GM21825 (cell line): ENCODE measurements around the gene TMEM132D.

Experiments used
- ATAC-seq: cut with Tn5 transposase; IDR thresholded peaks from one replicate; pipeline ENCODE4 v1.9.1; 2021; ENCODE audit warnings: mild to moderate bottlenecking, moderate library complexity; ENCODE audit not compliant: unreplicated experiment

Gene TMEM132D

GRCh38 chr12:129127771-129128170, 776.1 kb downstream of the TMEM132D start:
- ATAC-seq, result no peak

- no peak for ATAC-seq
Observed at GRCh38 chr12:129127211-129127610, 776.6 kb downstream of the TMEM132D start.

DNA sequence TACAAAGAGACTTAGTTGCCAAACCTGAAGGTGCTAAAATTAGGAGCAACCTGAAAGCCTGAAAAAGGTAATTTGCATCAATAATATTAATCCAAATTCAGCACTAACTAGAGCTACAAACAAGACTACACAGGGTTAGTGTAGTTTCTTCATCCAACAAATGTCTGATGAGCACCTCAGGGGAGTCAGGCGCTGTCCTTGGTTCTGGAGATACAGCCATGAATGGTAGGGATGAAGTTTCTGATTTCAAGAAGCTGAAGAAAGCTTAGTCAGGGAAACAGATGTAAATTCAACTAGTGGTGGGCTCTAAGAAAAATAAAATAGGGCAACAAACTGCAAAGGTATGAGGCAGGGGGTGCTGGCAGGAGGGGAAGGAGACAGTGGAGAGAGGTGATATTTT, 784.3 kb downstream of the TMEM132D start:
- ATAC-seq, result no peak

DNA sequence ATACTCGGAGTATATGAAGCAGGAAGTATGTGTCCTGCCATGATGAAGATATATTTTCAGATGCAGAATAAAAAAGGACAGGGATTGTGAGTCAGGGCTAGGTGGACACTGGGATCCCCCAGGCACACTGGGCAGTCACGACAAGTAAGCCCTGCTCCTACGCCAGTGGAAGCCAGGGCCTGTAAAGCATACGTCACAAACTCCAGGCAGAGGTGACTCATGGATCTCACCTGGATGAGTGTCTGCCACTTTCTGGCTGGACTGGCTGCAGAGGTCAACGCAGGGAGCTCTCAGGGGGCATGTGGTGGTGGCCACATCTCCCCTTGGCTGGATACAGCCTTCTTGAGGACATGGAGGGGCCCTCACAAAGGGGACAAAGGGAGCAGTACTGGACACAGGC, 788.3 kb downstream of the TMEM132D start:
- ATAC-seq, result no peak

GRCh38 chr12:129110575-129110974, 793.2 kb downstream of the TMEM132D start:
- no peak for ATAC-seq

DNA sequence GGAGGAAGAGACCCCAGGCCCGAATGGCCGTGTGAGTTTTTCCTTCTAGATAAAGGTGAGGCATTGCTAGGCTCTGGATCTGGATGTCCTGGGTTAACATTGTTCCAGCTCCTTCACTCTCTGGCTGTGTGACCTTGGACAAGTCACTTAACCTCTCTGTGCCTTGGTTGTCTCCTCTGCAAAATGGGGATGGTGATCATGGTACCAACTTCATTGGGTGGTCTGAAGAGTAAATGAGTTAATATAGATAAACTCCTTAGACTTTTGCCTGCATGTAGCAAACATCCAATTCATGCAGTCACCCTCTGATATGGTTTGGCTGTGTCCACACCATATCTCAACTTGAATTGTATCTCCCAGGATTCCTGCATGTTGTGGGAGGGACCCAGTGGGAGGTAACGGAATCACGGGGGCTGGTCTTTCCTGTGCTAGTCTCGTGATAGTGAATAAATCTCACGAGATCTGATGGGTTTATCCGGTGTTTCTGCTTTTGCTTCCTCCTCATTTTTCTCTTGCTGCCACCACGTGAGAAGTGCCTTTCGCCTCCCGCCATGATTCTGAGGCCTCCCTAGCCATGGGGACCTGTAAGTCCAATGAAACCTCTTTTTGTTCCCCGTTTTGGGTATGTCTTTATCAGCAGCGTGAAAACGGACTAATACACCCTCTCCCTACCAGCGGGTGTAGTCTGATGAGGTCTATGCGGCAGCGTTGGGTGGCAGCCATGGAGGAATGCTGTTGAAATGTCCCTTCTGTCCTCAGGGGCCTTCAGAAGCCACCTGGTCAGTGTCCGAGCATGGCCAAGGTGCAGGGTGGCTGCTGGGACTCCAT, 794.4 kb downstream of the TMEM132D start:
- ATAC-seq, result no peak

GRCh38 chr12:129106772-129107171, 797.1 kb downstream of the TMEM132D start:
- no peak for ATAC-seq

GRCh38 chr12:129103231-129103630, 800.6 kb downstream of the TMEM132D start:
- ATAC-seq, result no peak

GRCh38 chr12:129102233-129102632, 801.6 kb downstream of the TMEM132D start:
- no peak for ATAC-seq

GRCh38 chr12:129101816-129102215, 802.0 kb downstream of the TMEM132D start:
- no peak for ATAC-seq

GRCh38 chr12:129101404-129101803, 802.4 kb downstream of the TMEM132D start:
- ATAC-seq, result no peak

- no peak for ATAC-seq
Observed at GRCh38 chr12:129097451-129097850, 806.4 kb downstream of the TMEM132D start.

DNA sequence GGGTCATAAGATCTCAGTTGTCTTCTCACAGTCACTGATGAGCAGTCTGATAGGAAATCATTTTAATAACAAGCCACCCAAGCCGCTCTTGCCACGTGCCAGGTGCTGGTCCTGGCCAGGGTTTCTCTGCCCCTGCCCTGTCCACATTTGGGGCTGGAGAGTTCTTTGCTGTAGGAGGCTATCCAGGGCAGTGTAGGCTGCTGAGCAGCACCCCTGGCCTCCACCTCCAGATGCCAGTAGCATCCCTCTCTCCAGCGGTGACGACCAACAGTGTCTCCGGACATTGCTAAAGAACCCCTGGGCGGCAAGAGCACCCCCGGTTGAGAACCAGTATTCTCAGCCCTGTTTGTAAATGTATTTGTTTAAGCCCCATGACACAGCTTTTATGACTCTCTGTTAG, 806.9 kb downstream of the TMEM132D start:
- ATAC-seq, result no peak

GRCh38 chr12:129096184-129096583, 807.6 kb downstream of the TMEM132D start:
- no peak for ATAC-seq

GRCh38 chr12:129089576-129089975, 814.2 kb downstream of the TMEM132D start:
- no peak for ATAC-seq

DNA sequence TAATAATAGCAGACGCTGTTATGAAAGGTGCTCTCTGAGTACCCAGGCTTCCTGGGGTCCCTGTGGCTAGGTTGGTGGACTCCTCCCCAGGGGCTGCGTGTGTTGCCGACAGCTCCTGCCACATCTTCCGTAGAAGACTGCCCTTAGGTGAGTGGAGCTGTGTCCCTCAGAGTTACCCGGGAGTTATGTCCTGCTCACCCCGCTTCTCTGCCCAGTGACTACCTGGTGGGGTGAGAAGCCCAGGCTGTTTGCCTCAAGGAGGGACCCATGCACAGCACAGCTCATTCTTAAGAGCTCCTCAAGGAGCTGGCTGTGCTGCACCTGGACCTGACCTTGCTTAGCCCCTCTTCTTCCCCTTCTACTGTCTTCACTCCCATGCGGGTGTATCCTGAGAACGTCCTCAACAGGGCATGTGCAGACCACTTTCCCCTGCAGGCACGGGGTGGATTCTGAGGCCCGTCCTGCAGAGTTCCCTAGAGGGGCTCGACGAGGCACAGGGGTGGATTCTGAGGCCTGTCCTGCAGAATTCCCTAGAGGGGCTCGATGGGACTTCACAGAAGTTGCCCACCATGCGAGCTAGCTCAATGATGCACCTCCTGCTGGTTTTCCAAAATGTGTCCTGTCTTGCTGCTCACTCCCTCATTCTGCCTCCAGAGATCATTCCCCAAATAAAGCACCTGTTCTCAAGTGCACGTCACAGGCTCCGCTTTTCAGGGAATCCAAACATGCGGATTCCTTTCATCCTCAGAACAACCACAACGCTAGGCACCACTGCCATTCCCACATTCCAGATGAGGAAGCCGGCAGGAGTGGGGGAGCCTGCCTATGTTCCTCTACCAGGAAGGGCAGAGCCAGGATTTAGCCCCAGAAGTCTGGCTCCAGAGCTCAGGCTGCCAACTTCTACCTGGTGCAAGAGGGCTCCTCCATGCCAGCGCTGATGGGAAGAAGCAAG, 818.7 kb downstream of the TMEM132D start:
- ATAC-seq, result no peak

- ATAC-seq, result no peak
Observed at GRCh38 chr12:129083121-129083840, 820.5 kb downstream of the TMEM132D start.

DNA sequence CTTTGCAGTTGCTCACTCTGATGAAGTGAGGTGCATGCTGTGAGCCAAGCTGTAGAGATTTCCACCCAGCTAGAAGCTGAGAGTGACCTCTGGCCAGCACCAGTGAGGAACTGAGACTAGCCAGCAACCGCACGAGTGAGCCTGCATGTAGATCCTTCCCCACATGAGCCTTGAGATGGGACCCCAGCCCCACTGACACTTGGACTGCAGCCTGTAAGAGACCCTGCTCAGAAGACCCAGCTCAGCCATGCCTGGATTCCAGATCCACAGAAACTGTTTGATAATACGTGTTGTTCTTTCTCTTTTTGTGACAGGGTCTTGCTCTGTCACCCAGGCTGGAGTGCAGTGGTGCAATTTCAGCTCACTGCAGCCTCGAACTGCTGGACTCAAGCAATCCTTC, 821.4 kb downstream of the TMEM132D start:
- ATAC-seq, result no peak

- ATAC-seq, result no peak
Observed at GRCh38 chr12:129081755-129082250, 822.0 kb downstream of the TMEM132D start.

DNA sequence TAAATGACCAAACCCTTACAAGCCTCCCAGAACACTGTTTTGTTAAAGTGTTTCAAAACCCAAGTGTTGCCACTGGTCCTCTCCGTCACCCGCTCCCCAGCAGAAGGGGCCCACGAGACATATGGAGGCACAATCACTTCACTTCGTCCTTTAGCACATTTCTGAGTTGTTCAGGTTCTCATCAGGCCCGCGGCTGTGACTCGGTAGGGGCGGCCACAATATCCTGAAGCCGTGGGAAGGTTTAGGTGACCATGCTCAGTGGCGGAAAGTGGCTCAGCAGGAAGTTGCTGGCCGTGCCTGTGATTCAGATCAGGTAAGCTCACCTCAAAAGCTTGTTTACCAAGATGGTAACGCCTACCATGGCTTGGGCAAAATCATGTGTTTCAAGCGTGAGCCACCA, 823.0 kb downstream of the TMEM132D start:
- no peak for ATAC-seq

DNA sequence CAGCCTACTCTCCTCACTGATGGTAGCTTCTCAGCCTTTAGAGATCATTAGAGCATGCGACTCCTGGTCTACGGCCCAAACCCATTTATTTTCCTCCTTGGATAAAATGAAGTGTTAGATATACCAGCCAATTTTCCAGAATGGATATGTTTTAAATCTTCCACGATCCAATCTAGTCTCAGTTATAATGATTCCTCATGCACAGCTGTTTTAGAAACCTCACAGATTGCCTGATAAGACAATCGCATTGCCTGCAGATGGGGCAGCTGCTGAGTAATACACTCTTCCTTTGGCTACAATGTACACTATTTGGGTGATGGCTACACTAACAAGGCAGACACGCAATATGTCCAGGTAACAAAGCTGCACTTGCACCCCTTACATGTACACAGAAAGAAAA, 823.4 kb downstream of the TMEM132D start:
- no peak for ATAC-seq
